HepG2 (cell line): ENCODE measurements around the gene PLSCR5. TPM values are rescaled to one million over a fixed set of nuclear protein-coding genes. Genes with fewer than 3 reads are reported as not detected.
A peak's percentile ranks its signal among the peaks of the same experiment; 100 is the strongest.

ENCODE experiments used
- ATAC-seq: fragments of 200-7000 bp; cut with Tn5 transposase; 3 replicates; pipeline ENCODE4 v1.9.1; 2020; ENCODE audit warnings: mild to moderate bottlenecking, moderate library complexity
- BruUV-seq: library from RNA; stranded (reverse); fragments of 400-500 nt; replicated peaks from 2 replicates; lab custom pipeline; 2021; lab: Mats Ljungman, UMichigan
- CTCF ChIA-PET: fragments of 300-600 bp; formaldehyde crosslinking; extraction: SDS; loops from one replicate; lab custom pipeline; 2021; ENCODE audit warnings: low total read pairs, inconsistent platforms, low intra/inter-chr PET ratio; lab: Yijun Ruan, JAX
- POLR2A ChIA-PET: fragments of 350-600 bp; sonication (Branson Sonifier 250); formaldehyde crosslinking; loops from one replicate; lab custom pipeline; 2020; ENCODE audit warnings: antibody characterized with exemption, inconsistent platforms; lab: Yijun Ruan, JAX
- DNase-seq: peaks from one replicate; pipeline ENCODE4 v3.0.0-alpha.2; 2015; ENCODE audit warnings: low spot score
- FAIRE-seq: peaks from 3 replicates; lab custom pipeline; 2011; peaks lifted over from hg19 to GRCh38; lab: Jason Lieb, UNC
- H2AFZ ChIP-seq: one replicate; pipeline ENCODE4 v1.6.1; 2011; ENCODE audit warnings: low read length, inconsistent platforms
- H3K27ac ChIP-seq: fragments of 300-600 bp; 3 replicates; pipeline ENCODE4 v1.8.0; 2011; ENCODE audit warnings: mixed run types, mild to moderate bottlenecking, mixed read lengths, low read length, inconsistent platforms; ENCODE audit not compliant: insufficient read depth; ENCODE audit errors: extremely low read length
- H3K27me3 ChIP-seq, 2 experiments: fragments of 200-600 bp in 1 of 2; 2 replicates in 1 of 2; 3 replicates in 1 of 2; pipeline versions ENCODE4 v1.6.0 to v1.8.0; 2011; ENCODE audit warnings: low read length in 2 of 2, mild to moderate bottlenecking in 2 of 2, moderate library complexity in 2 of 2, inconsistent platforms in 1 of 2; ENCODE audit not compliant: insufficient read depth in 2 of 2, control insufficient read depth in 1 of 2
- H3K36me3 ChIP-seq, 2 experiments: fragments of 200-600 bp in 1 of 2; replicated peaks in 1 of 2; 2 replicates in 1 of 2; 3 replicates in 1 of 2; pipeline versions ENCODE4 v1.5.1 to v1.8.0; 2011; ENCODE audit warnings: low read length in 2 of 2, inconsistent platforms in 1 of 2; ENCODE audit not compliant: insufficient read depth in 2 of 2, control insufficient read depth in 1 of 2
- H3K4me1 ChIP-seq: 2 replicates; pipeline ENCODE4 v1.5.1; 2012; ENCODE audit warnings: low read length, inconsistent platforms; ENCODE audit not compliant: insufficient read depth
- H3K4me2 ChIP-seq: 2 replicates; pipeline ENCODE4 v1.6.0; 2011; ENCODE audit warnings: low read depth, low read length, inconsistent platforms
- H3K4me3 ChIP-seq, 3 experiments: fragments of 200-600 bp in 1 of 3; sonication (generic), shearing (Covaris generic) in 1 of 3; replicated peaks in 1 of 3; 2 replicates each; pipeline ENCODE4 v1.5.1; 2011 to 2016; ENCODE audit warnings: low read length in 3 of 3, inconsistent platforms in 2 of 3, low read depth in 2 of 3, mild to moderate bottlenecking in 2 of 3, control low read depth in 1 of 3, mixed read lengths in 1 of 3; ENCODE audit not compliant: insufficient read depth in 1 of 3
- H3K79me2 ChIP-seq: one replicate; pipeline ENCODE4 v1.6.1; 2011; ENCODE audit warnings: low read length, inconsistent platforms; ENCODE audit not compliant: insufficient read depth
- H3K9ac ChIP-seq: 2 replicates; pipeline ENCODE4 v1.6.0; 2011; ENCODE audit warnings: mild to moderate bottlenecking, low read depth, low read length, inconsistent platforms; ENCODE audit not compliant: insufficient read depth
- H3K9me3 ChIP-seq: 2 replicates; pipeline ENCODE4 v1.5.1; 2012; ENCODE audit warnings: mild to moderate bottlenecking, low read length
- H4K20me1 ChIP-seq: 2 replicates; pipeline ENCODE4 v1.6.0; 2011; ENCODE audit warnings: inconsistent platforms, mild to moderate bottlenecking, low read length, moderate library complexity; ENCODE audit not compliant: insufficient read depth
- ASH2L ChIP-seq: fragments of 300-600, 200-600 bp; sonication (generic); IDR thresholded peaks from 2 replicates; pipeline ENCODE4 v1.7.0; 2017; ENCODE audit warnings: low read depth, mild to moderate bottlenecking, moderate library complexity, mixed read lengths, low read length; ENCODE audit not compliant: insufficient read length
- ATF7 ChIP-seq, 2 experiments: fragments of 450-650 bp in 1 of 2; sonication (generic) in 1 of 2; formaldehyde crosslinking in 1 of 2; IDR thresholded peaks; 2 replicates each; pipeline versions ENCODE4 v1.4.0 to v1.6.1; 2016 to 2020; ENCODE audit warnings: antibody characterized with exemption in 1 of 2, mild to moderate bottlenecking in 1 of 2, missing genetic modification reagents in 1 of 2
- BRF2 ChIP-seq: sonication (generic); formaldehyde crosslinking; IDR thresholded peaks from 2 replicates; pipeline ENCODE4 v1.8.1; 2022; ENCODE audit warnings: mild to moderate bottlenecking, missing genetic modification reagents
- CENPT ChIP-seq: sonication (generic); formaldehyde crosslinking; IDR thresholded peaks from 2 replicates; pipeline ENCODE4 v1.8.0; 2022; ENCODE audit warnings: low read depth, mild to moderate bottlenecking, moderate library complexity, missing genetic modification reagents
- HNF1A ChIP-seq, 2 experiments: sonication (generic) in 1 of 2; formaldehyde crosslinking in 1 of 2; IDR thresholded peaks; 2 replicates each; pipeline versions ENCODE4 v1.4.0 to v1.6.1; 2016 to 2020; ENCODE audit warnings: borderline replicate concordance in 1 of 2, low read depth in 1 of 2, mild to moderate bottlenecking in 1 of 2, missing genetic modification reagents in 1 of 2
- HNRNPL ChIP-seq: fragments of 200-400 bp; formaldehyde crosslinking; IDR thresholded peaks from 2 replicates; pipeline ENCODE4 v1.6.1; 2017; ENCODE audit warnings: mild to moderate bottlenecking, low read depth, low read length
- KAT8 ChIP-seq: IDR thresholded peaks from 2 replicates; pipeline ENCODE4 v1.6.1; 2016; ENCODE audit warnings: missing genetic modification reagents, missing compliant biosample characterization
- SSRP1 ChIP-seq: IDR thresholded peaks from 2 replicates; pipeline ENCODE4 v1.6.1; 2016; ENCODE audit warnings: control low read depth
- USF2 ChIP-seq, 2 experiments: sonication (generic) in 1 of 2; formaldehyde crosslinking in 1 of 2; IDR thresholded peaks; 2 replicates each; pipeline versions ENCODE4 v1.5.1 to v1.6.1; 2011 to 2020; ENCODE audit warnings: borderline replicate concordance in 1 of 2, low read depth in 1 of 2, low read length in 1 of 2, mild to moderate bottlenecking in 1 of 2, missing genetic modification reagents in 1 of 2, moderate library complexity in 1 of 2
- ZFP62 ChIP-seq: sonication (generic); formaldehyde crosslinking; IDR thresholded peaks from 2 replicates; pipeline ENCODE4 v1.4.0; 2020; ENCODE audit warnings: missing genetic modification reagents
- ZNF484 ChIP-seq: sonication (generic); formaldehyde crosslinking; IDR thresholded peaks from 2 replicates; pipeline ENCODE4 v1.5.1; 2020; ENCODE audit warnings: mild to moderate bottlenecking, low read depth, missing genetic modification reagents, borderline replicate concordance
- ZNF549 ChIP-seq: sonication (generic); formaldehyde crosslinking; IDR thresholded peaks from 2 replicates; pipeline ENCODE4 v1.5.0; 2020; ENCODE audit warnings: missing genetic modification reagents
- WGBS: methylation state at CpG from one replicate; pipeline ENCODE4 v1.1.6; 2017; ENCODE audit warnings: low lambda C conversion rate; 5-methylcytosine and 5-hydroxymethylcytosine counted together
- in situ Hi-C: cut with HindIII; loops from 2 replicates; pipeline ENCODE4 v1.10.0; 2017; ENCODE audit warnings: low pct_unique_long_range_greater_than_20kb; ENCODE audit not compliant: extremely low pct_ligation_motif_present
- intact Hi-C: fragments of 100-400 bp; cut with micrococcal nuclease; formaldehyde crosslinking; loops from one replicate; pipeline ENCODE4 v1.10.0; 2022; ENCODE audit not compliant: unreplicated experiment
- polyA plus RNA-seq, 8 experiments: library from polyadenylated mRNA; depleted of rRNA in 3 of 8; stranded (reverse) in 7 of 8; unstranded in 1 of 8; fragments of >200 nt; fragmentation: Illumina TruSeq in 4 of 8; extraction: Trizol in 4 of 8; gene quantifications; 2 replicates each; pipeline versions ENCODE4 v1.2.1 to v1.2.3, GENCODE V29; 2011 to 2016; ENCODE audit warnings: low read depth in 4 of 8, missing spikeins in 1 of 8, mixed read lengths in 1 of 8; ENCODE audit not compliant: insufficient read depth in 1 of 8
- total RNA-seq, 5 experiments: library from RNA; depleted of rRNA; stranded (reverse); fragments of >200 nt; fragmentation: Illumina TruSeq; extraction: Trizol; gene quantifications; 2 replicates each; pipeline ENCODE4 v1.2.3, GENCODE V29; 2016; ENCODE audit warnings: low read depth in 1 of 5

PLSCR5 gene
- total and polyA plus RNA-seq, 2 of the 13 experiments (the other 11 are each of a cell fraction or from before 2014, with no cell fraction given): 0.50 TPM; not detected in 1

- TF ChIP-seq KAT8 (CRISPR knock-in tag) (peak; percentile 28; the same call in 1 of the 2 replicates), ATF7 (IDR thresholded peaks at IDR 0.05) (peak; percentile 46; the same call in 1 of the 2 replicates), ATF7 (CRISPR knock-in tag; IDR thresholded peaks at IDR 0.05) (no peak), HNRNPL (no peak), ZNF549 (CRISPR knock-in tag) (no peak), BRF2 (CRISPR knock-in tag) (no peak), ASH2L (no peak)
Measured at GRCh38 chr3:146640955-146641867, 36.1 kb upstream of the PLSCR5 start (continued).

GRCh38 chr3:146640361-146640760 is 35.2 kb upstream of the PLSCR5 start:
- Histone ChIP-seq H4K20me1 (no peaks in the 10 kb centered on the region), H3K36me3 (no peaks in the 10 kb centered on the region), H3K79me2 (no peaks in the 10 kb centered on the region), H2AFZ (no peak overlapping the region), H3K9ac (no peak overlapping the region), H3K4me1 (peaks cover 32% of the 10 kb centered on the region), H3K9me3 (no peaks in the 10 kb centered on the region), H3K4me3 (no peak overlapping the region), H3K27ac (no peak overlapping the region), H3K4me2 (no peak overlapping the region), H3K27me3 (no peaks in the 10 kb centered on the region)
- in situ Hi-C loops (no loop called here), intact Hi-C loops (loop anchor here (2.0 to 10.0 kb wide), 4 partner anchors 313 to 576 kb away; no protein-coding TSS in a partner anchor)
- WGBS: 95% methylated on average over 1 of the region's 1 CpG
- BruUV-seq: no TSS peak
- no peak for FAIRE-seq
- DNase-seq: no peak
- CTCF ChIA-PET: interaction anchor here (0.7 to 4.8 kb wide), 6 partner anchors 15 to 421 kb away, joined by 3 to 104 read pairs (median 4); no protein-coding TSS in a partner anchor
- POLR2A ChIA-PET: no interaction called here
- ATAC-seq: no peak
- TF ChIP-seq SSRP1 (CRISPR knock-in tag) (no peak), ZFP62 (no peak), CENPT (CRISPR knock-in tag) (no peak), HNF1A (IDR thresholded peaks at IDR 0.05; ENCODE audit: low read depth) (no peak), HNF1A (CRISPR knock-in tag; IDR thresholded peaks at IDR 0.05; ENCODE audit: borderline replicate concordance) (no peak), ZNF484 (CRISPR knock-in tag) (no peak), USF2 (IDR thresholded peaks at IDR 0.05; ENCODE audit: low read depth, low read length) (no peak), USF2 (CRISPR knock-in tag; IDR thresholded peaks at IDR 0.05; ENCODE audit: borderline replicate concordance) (no peak)
